CD4-positive, alpha-beta T cell treated with Interleukin-15 for 4 hours (primary cell): Measurements from ENCODE around the gene RBM6.
A peak's percentile ranks its signal among the peaks of the same experiment; 100 is the strongest.
"Not testable (repeated sequence)": the region's sequence is repeated elsewhere in the genome, so short reads cannot be mapped to it uniquely, and the experiment has no call there.

ENCODE experiments used
- DNase-seq: peaks from one replicate; pipeline ENCODE4 v3.0.0-alpha.2; 2020; ENCODE audit warnings: low spot score

The RBM6 gene

GRCh38 chr3:49939858-49940666, at the start of gene RBM6:
TSS of gene RBM6 (plus strand) at chr3:49940150. CDS start at chr3:49962642, 22,492 bp downstream.
- peak; percentile 94 for DNase-seq

GRCh38 chr3:49895791-49896190, 44.2 kb upstream of the RBM6 start:
- no peak for DNase-seq

- DNase-seq = no peak
Observed at GRCh38 chr3:49896345-49896744, 43.6 kb upstream of the RBM6 start.

GRCh38 chr3:49898991-49899390, 41.0 kb upstream of the RBM6 start:
- DNase-seq = no peak

GRCh38 chr3:49899815-49900214, 40.1 kb upstream of the RBM6 start:
- no peak for DNase-seq

- no peak for DNase-seq
Observed at GRCh38 chr3:49900491-49901153, 39.3 kb upstream of the RBM6 start.

- DNase-seq = no peak
Observed at GRCh38 chr3:49901366-49902339, 38.3 kb upstream of the RBM6 start.

- DNase-seq = no peak
Observed at GRCh38 chr3:49902511-49903345, 37.2 kb upstream of the RBM6 start.

- DNase-seq = peak; percentile 79
Observed at GRCh38 chr3:49903451-49904424, 36.2 kb upstream of the RBM6 start, which contains the start of gene MST1R. TSS of gene MST1R (minus strand) at chr3:49903873. CDS start at chr3:49903609, 264 bp downstream.

GRCh38 chr3:49904448-49904847, 35.5 kb upstream of the RBM6 start:
- DNase-seq = not testable (repeated sequence)

- DNase-seq = peak; percentile 41
Observed at GRCh38 chr3:49906073-49906743, 33.7 kb upstream of the RBM6 start.

- no peak for DNase-seq
Observed at GRCh38 chr3:49908373-49909199, 31.4 kb upstream of the RBM6 start.

- DNase-seq = no peak
Observed at GRCh38 chr3:49910409-49911123, 29.4 kb upstream of the RBM6 start.

GRCh38 chr3:49911124-49911420, 28.9 kb upstream of the RBM6 start:
- DNase-seq = no peak

- DNase-seq = no peak
Observed at GRCh38 chr3:49911611-49912010, 28.3 kb upstream of the RBM6 start.

GRCh38 chr3:49912881-49913281, 27.1 kb upstream of the RBM6 start:
- no peak for DNase-seq

- no peak for DNase-seq
Observed at GRCh38 chr3:49914906-49915305, 25.0 kb upstream of the RBM6 start.

GRCh38 chr3:49916686-49917085, 23.3 kb upstream of the RBM6 start:
- DNase-seq = no peak
